K562 (cell line): ENCODE measurements around the gene USP26. TPM values are rescaled to one million over a fixed set of nuclear protein-coding genes. Genes with fewer than 3 reads are reported as not detected.

Experiments used
- ATAC-seq: fragments of 200-7000 bp; cut with Tn5 transposase; 3 replicates; pipeline ENCODE4 v1.9.1; 2020; ENCODE audit warnings: moderate library complexity
- BruUV-seq: library from RNA; stranded (reverse); fragments of 400-500 nt; replicated peaks from 2 replicates; lab custom pipeline; 2021; lab: Mats Ljungman, UMichigan
- CTCF ChIA-PET: fragments of 300-600 bp; formaldehyde crosslinking; extraction: SDS; loops from one replicate; lab custom pipeline; 2021; ENCODE audit warnings: low intra/inter-chr PET ratio; lab: Yijun Ruan, JAX
- POLR2A ChIA-PET: fragments of 300-600, 350-650 bp; sonication (Branson Sonifier 250); formaldehyde crosslinking; extraction: SDS; loops from one replicate; lab custom pipeline; 2021; ENCODE audit warnings: antibody characterized with exemption, inconsistent platforms; lab: Yijun Ruan, JAX
- DNase-seq, 4 experiments: peaks; one replicate each; pipeline versions ENCODE4 v3.0.0 to v3.0.0-alpha.2; 2011 to 2018; ENCODE audit warnings: low spot score in 3 of 4, mixed read lengths in 3 of 4; ENCODE audit errors: extremely low read depth in 1 of 4
- FAIRE-seq: peaks from 2 replicates; lab custom pipeline; 2011; peaks lifted over from hg19 to GRCh38; lab: Jason Lieb, UNC
- H2AFZ ChIP-seq: 2 replicates; pipeline ENCODE4 v1.6.0; 2011; ENCODE audit warnings: low read depth, low read length, control low read depth, inconsistent platforms
- H3K27ac ChIP-seq: fragments of 200-600 bp; 3 replicates; pipeline ENCODE4 v1.8.0; 2011; ENCODE audit warnings: low read depth, mild to moderate bottlenecking, control low read depth, inconsistent platforms, low read length, moderate library complexity, mixed read lengths; ENCODE audit errors: extremely low read depth
- H3K27me3 ChIP-seq, 2 experiments: fragments of 300-600 bp in 1 of 2; 2 replicates in 1 of 2; 3 replicates in 1 of 2; pipeline versions ENCODE4 v1.6.0 to v1.8.0; 2011; ENCODE audit warnings: inconsistent platforms in 2 of 2, low read length in 2 of 2, mild to moderate bottlenecking in 1 of 2, mixed read lengths in 1 of 2, moderate library complexity in 1 of 2; ENCODE audit not compliant: control insufficient read depth in 2 of 2, insufficient read depth in 2 of 2
- H3K36me3 ChIP-seq: fragments of 300-600 bp; 3 replicates; pipeline ENCODE4 v1.8.0; 2011; ENCODE audit warnings: mild to moderate bottlenecking, low read length, inconsistent platforms; ENCODE audit not compliant: control insufficient read depth, insufficient read depth
- H3K4me1 ChIP-seq, 2 experiments: fragments of 200-600 bp in 1 of 2; replicated peaks in 1 of 2; 2 replicates in 1 of 2; 3 replicates in 1 of 2; pipeline versions ENCODE4 v1.5.1 to v1.8.0; 2011; ENCODE audit warnings: inconsistent platforms in 2 of 2, low read length in 2 of 2, mild to moderate bottlenecking in 1 of 2, mixed read lengths in 1 of 2, moderate library complexity in 1 of 2; ENCODE audit not compliant: control insufficient read depth in 2 of 2, insufficient read depth in 2 of 2
- H3K4me2 ChIP-seq: 2 replicates; pipeline ENCODE4 v1.6.1; 2011; ENCODE audit warnings: low read length, control low read depth, inconsistent platforms, mixed read lengths; ENCODE audit not compliant: insufficient read depth
- H3K4me3 ChIP-seq: fragments of 200-600 bp; sonication (generic), shearing (Covaris generic); 2 replicates; pipeline ENCODE4 v1.5.1; 2016; ENCODE audit warnings: control low read depth, inconsistent platforms
- H3K79me2 ChIP-seq: fragments of 200-600 bp; 3 replicates; pipeline ENCODE4 v1.8.0; 2011; ENCODE audit warnings: low read length, inconsistent platforms; ENCODE audit not compliant: control insufficient read depth, insufficient read depth
- H3K9ac ChIP-seq, 2 experiments: 2 replicates each; pipeline versions ENCODE4 v1.6.0 to v1.6.1; 2011; ENCODE audit warnings: low read depth in 2 of 2, low read length in 2 of 2, control low read depth in 1 of 2, inconsistent platforms in 1 of 2, mild to moderate bottlenecking in 1 of 2, mixed read lengths in 1 of 2; ENCODE audit not compliant: insufficient read depth in 1 of 2
- H3K9me1 ChIP-seq: one replicate; pipeline ENCODE4 v1.6.0; 2011; ENCODE audit warnings: inconsistent platforms, mild to moderate bottlenecking, low read length, moderate library complexity; ENCODE audit not compliant: control insufficient read depth, insufficient read depth
- H3K9me3 ChIP-seq: replicated peaks from 2 replicates; pipeline ENCODE4 v1.5.1; 2011; ENCODE audit warnings: low read depth, low read length, inconsistent platforms; ENCODE audit not compliant: control insufficient read depth, insufficient read depth
- H4K20me1 ChIP-seq: replicated peaks from 2 replicates; pipeline ENCODE4 v1.6.1; 2011; ENCODE audit warnings: low read length, inconsistent platforms, mixed read lengths; ENCODE audit not compliant: control insufficient read depth, insufficient read depth
- CREB5 ChIP-seq: fragments of 250-450 bp; sonication (Bioruptor Pico); IDR thresholded peaks from 2 replicates; pipeline ENCODE4 v1.5.0; 2020; ENCODE audit warnings: mild to moderate bottlenecking
- DMBX1 ChIP-seq: fragments of 250-450 bp; sonication (Bioruptor Pico); IDR thresholded peaks from 2 replicates; pipeline ENCODE4 v1.8.0; 2022; ENCODE audit warnings: inconsistent platforms, mild to moderate bottlenecking, moderate library complexity, borderline replicate concordance
- GABPA ChIP-seq: fragments of 200-800 bp; sonication (Bioruptor generic); conservative IDR thresholded peaks from 2 replicates; pipeline ENCODE4 v1.6.1; 2016; ENCODE audit warnings: low read depth, missing genetic modification characterization, missing compliant biosample characterization
- LCOR ChIP-seq: sonication (generic); formaldehyde crosslinking; IDR thresholded peaks from 2 replicates; pipeline ENCODE4 v1.8.0; 2022; ENCODE audit warnings: mild to moderate bottlenecking, missing genetic modification reagents
- MED1 ChIP-seq: sonication (generic); formaldehyde crosslinking; IDR thresholded peaks from 2 replicates; pipeline ENCODE4 v1.8.1; 2023; ENCODE audit warnings: missing genetic modification reagents, borderline replicate concordance
- NFATC3 ChIP-seq: fragments of 450-650 bp; IDR thresholded peaks from 2 replicates; pipeline ENCODE4 v1.6.1; 2017; ENCODE audit warnings: mild to moderate bottlenecking
- SMARCA5 ChIP-seq: fragments of 450-650 bp; IDR thresholded peaks from 2 replicates; pipeline ENCODE4 v1.6.1; 2016
- ZNF124 ChIP-seq: sonication (generic); formaldehyde crosslinking; IDR thresholded peaks from 2 replicates; pipeline ENCODE4 v1.8.1; 2022; ENCODE audit warnings: missing genetic modification reagents
- in situ Hi-C: fragments of 300-500 bp; cut with MboI; formaldehyde crosslinking; loops from 4 replicates; pipeline ENCODE4 v1.15.0; 2018; ENCODE audit warnings: inconsistent platforms, mixed read lengths
- intact Hi-C: fragments of 100-400 bp; cut with micrococcal nuclease; formaldehyde crosslinking; loops from 2 replicates; pipeline ENCODE4 v1.14.2; 2022
- polyA plus RNA-seq, 8 experiments: library from polyadenylated mRNA; depleted of rRNA in 4 of 8; stranded (reverse) in 5 of 8; unstranded in 3 of 8; fragments of >200 nt; fragmentation: Nextera tagmentation in 2 of 8; fragmentation: Illumina TruSeq in 1 of 8; extraction: Ambion mirVana in 2 of 8; extraction: Trizol in 1 of 8; gene quantifications; 2 replicates each; pipeline versions ENCODE4 v1.2.1 to v1.2.3, GENCODE V29; 2011 to 2014; ENCODE audit warnings: inconsistent platforms in 1 of 8, missing spikeins in 1 of 8
- total RNA-seq, 7 experiments: library from RNA; depleted of rRNA in 6 of 7; stranded (reverse); fragments of >200 nt in 6 of 7; fragmentation: Illumina TruSeq in 2 of 7; extraction: Trizol in 2 of 7; gene quantifications; 2 replicates each; pipeline versions ENCODE4 v1.2.1 to v1.2.3, GENCODE V29; 2011 to 2021; ENCODE audit warnings: low replicate concordance in 1 of 7

Gene USP26
- total and polyA plus RNA-seq, 9 of the 15 experiments (the other 6 are each of a cell fraction or from before 2014, with no cell fraction given), result 0.06 to 0.84 (median 0.20) TPM; not detected in 2

- FAIRE-seq (no peak), ATAC-seq (no peak), DNase-seq (no peak)
- H2AFZ ChIP-seq, result no peak overlapping the region
- H3K4me2 ChIP-seq, result no peak overlapping the region
- ChIA-PET POLR2A (no interaction called here), CTCF (no interaction called here)
- BruUV-seq, result no TSS peak
- no peaks in the 10 kb centered on the region for H3K9me1 ChIP-seq
- no peak for TF ChIP-seq ZNF124
- no peak for TF ChIP-seq CREB5 (CRISPR knock-in tag)
- no peak for TF ChIP-seq SMARCA5
- TF ChIP-seq GABPA (tag), result no peak
- TF ChIP-seq LCOR (CRISPR knock-in tag), result no peak
- no peak for TF ChIP-seq NFATC3
- TF ChIP-seq MED1 (CRISPR knock-in tag), result no peak
- TF ChIP-seq DMBX1 (CRISPR knock-in tag), result no peak
- intact Hi-C loops, result no loop called here
- H3K4me1 ChIP-seq, result no peaks in the 10 kb centered on the region
- no peaks in the 10 kb centered on the region for H3K79me2 ChIP-seq
- H3K27me3 ChIP-seq, result no peaks in the 10 kb centered on the region
- H4K20me1 ChIP-seq, result no peaks in the 10 kb centered on the region
- no peaks in the 10 kb centered on the region for H3K9me3 ChIP-seq
- no peak overlapping the region for H3K9ac ChIP-seq
- in situ Hi-C loops, result no loop called here
- no peak overlapping the region for H3K4me3 ChIP-seq
- no peaks in the 10 kb centered on the region for H3K36me3 ChIP-seq
- no peak overlapping the region for H3K27ac ChIP-seq
Observed at GRCh38 chrX:133090236-133090809, 6.6 kb downstream of the USP26 start.
